ENCODE data around the gene POU3F2.

Gene POU3F2

DNA sequence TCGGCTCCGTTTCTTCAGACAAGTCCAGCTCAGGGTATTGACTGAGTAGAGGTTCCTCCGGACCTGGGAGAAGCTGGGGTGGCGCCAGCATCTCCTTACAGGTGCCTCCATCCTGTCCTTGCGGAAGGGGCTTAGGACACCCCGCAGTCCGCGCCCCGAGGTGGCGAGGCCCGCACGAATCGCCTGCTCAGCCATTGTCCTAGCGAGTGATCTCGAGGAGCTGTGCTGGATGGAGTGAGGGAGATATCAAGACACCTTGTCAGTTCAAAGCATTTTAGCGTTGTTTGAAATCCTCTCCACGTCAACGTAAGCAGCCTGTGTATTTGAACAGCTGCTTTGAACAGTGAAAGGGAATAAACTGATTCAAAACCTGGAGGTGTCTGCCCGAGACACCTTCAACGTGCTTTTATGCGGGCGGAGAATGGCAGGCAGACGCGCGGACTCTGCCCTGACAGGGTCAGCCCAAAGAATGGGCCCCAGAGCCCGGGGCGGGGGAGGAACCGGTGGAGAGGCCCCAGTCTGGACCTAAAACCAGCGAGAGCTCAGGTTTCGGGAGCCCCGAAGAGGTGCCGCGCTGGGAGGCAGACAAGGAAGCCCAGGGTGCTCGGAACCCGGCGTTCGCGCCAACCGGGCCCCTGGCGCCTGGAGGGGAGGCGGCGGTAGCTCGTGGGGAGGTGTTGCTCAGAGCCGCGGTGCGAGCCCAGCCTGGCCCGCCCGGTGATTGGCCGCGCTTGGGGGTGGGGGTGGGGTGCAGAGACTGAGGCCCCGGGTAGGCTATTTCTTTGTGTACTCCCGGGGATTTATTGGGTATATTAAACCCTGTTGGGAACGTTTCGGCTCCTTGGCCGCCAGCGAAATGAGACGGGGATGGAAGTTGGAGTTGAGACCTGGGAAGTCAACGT, 3.1 kb upstream of the POU3F2 start:
- no peak for DNase-seq (ENCODE audit: low read depth)

DNA sequence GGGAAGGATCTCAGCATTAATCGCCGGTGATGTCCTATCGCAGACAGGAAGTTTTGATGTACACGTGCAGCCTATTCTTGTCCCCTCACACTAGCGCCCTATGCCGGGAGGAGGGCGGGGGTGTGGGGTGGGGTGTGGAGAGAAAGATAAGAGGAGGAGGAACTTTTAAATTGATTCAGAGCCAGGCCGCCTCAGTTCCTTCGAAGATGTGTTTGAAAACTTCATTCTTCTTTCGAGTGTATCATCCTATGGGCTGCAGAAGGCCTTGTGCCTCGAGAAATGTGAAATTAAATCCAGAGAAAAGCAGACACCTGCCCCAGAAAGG, 2.5 kb upstream of the POU3F2 start:
- DNase-seq (ENCODE audit: low read depth): no peak

GRCh38 chr6:98832284-98833056, 1.9 kb upstream of the POU3F2 start:
- peak; percentile 13 for DNase-seq (ENCODE audit: low read depth)

- DNase-seq (ENCODE audit: low read depth): no peak
These were observed 1.4 kb upstream of the POU3F2 start for GRCh38 chr6:98833057-98833306.

DNA sequence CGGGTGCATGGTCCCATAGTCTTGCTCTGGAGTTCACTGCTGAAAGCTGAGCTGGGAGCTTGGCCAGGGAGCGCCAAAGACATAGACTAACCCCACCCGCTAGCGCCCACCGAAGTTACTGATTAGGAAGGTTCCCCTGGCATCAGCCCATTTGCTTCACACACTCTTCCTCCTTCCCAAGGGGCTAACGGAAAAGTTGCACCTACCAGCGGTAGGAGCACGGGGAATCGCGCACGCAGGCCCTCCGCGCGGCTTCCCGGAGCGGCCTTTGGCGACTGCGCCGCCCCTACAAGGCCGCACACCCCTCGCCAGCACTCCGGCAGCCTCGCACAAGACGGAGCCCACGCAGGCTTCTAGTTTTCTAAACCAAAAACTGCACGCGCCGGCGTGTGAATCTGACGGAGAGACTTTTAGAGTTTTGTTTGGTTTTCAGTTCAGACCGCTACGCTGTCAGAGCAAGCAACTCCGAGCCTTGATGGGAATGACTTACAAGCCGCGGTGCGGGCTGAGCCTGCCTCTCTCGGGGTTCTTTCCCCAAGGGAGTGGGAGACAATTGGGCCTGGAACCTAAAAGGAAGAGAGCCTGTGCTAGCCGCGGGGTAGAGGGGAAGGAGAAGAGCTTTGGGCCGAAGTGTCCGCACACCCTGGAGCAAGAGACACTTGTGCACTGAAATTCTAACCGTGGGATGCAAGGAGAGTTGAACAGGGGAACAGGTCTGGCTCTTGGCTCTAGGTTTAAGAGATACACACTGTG, 891 bp upstream of the POU3F2 start:
- DNase-seq (ENCODE audit: low read depth): no peak

GRCh38 chr6:98835149-98836024, 1.0 kb downstream of the POU3F2 start:
- DNase-seq (ENCODE audit: low read depth): no peak

- no peak for DNase-seq (ENCODE audit: low read depth)
These were observed 1.9 kb downstream of the POU3F2 start for GRCh38 chr6:98836025-98836961.

GRCh38 chr6:98836962-98837944, 2.9 kb downstream of the POU3F2 start:
- no peak for DNase-seq (ENCODE audit: low read depth)

DNA sequence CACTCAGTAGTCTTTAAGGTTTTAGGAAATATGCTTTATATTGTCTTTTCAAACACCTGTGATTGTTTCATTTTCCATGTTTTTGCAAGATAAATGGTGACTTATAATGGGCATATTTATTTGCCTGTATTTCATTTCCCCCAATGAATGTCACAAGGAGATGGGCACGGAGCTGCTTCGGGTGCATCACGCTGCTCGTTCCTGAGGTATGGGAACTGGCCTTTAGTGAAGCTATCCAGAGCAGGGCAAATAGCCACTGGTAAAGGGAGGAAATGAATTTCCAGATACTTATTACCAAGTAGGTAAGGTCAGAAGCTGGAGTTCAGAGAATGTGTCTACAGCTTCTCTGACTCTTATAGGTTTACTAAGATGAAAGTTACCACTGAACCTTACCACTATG, 3.7 kb downstream of the POU3F2 start:
- no peak for DNase-seq (ENCODE audit: low read depth)

DNA sequence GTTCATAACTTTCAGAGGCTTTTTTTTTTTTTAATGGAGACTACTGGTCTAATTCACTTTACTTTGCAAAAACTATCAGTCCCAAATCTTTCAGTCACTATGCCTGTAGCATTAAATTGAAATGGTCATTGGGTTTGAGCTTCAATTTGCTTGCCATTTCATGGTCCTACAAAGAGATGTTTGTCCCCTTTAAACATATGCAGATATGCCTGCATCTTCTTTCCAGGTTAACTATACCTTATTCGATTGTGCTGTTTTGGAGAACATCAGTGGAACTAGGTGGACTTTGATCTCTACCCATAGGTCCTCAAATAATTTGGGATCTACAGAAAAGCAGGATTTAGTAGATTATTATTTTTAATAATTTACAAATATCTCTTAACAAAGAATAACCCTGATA, 4.6 kb downstream of the POU3F2 start:
- no peak for DNase-seq (ENCODE audit: low read depth)

DNA sequence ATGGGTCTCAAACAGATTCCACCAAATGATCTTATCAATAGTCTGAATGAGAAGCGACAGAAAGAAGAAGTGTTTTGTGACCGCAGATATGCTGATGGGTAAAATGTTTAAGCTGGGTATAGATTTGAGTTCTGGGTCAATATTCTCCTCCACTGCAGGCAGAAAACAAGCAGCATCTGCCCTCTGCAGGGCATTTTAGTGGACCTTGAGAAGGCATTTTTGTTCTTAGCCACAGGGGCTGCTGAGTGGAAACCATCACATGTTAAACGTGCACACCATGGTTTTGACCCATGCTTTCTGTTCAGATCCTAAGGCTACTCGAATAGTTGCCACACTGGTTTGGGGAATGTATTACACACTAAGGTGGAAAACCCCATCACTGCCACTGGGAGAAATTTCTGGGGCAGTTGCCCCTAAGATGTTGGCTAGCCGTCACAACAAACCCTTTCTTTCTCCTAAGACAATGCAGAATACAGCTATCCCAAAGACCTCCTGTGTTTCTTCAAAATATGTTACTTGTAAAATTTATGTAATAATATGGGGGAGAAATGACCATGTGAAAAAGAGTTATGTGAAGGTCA, 5.5 kb downstream of the POU3F2 start:
- DNase-seq (ENCODE audit: low read depth): no peak

DNA sequence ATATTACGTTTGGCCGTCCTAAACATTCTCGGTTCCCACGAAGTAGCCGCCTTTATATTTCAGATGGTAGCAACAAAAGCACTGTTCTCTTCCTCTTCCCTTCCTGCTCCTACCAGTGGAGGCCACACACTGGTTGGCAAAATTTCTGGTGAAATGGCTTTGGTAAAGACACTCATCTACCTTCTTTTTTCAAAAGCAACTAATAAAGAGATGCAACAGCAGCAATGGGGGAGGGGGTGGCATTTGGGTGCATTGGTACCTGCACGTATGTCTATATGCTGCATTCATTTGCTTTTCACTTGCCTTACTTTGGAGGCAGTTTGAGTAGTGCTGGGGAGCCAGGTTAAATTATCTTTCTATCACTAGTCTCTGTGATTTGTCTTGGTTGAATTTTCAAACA, 6.0 kb downstream of the POU3F2 start:
- no peak for DNase-seq (ENCODE audit: low read depth)

DNA sequence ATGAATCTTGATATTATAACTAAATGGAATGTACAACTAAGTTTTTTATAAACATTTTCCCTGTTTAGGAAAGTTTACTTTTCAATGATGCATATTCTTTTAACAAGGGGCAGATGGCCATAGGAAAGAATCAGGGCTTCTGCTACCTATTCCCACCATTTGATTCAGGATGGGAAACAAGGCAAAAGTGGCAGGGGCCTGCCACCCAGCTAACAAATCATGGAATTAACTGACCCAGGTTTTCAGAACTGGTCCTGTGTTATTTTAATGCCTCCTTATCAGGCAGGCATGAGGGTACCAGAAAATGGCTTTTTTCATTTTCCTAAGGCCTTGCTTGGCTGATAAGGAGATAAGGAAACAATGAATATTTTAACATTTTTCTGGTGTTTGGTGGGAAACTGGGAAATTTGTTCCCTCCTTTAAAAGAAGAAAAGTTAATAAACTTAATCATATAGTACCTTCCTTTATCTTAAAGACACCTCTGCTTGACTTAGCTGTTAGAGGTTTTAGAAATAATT, 6.7 kb downstream of the POU3F2 start:
- DNase-seq (ENCODE audit: low read depth): no peak

DNA sequence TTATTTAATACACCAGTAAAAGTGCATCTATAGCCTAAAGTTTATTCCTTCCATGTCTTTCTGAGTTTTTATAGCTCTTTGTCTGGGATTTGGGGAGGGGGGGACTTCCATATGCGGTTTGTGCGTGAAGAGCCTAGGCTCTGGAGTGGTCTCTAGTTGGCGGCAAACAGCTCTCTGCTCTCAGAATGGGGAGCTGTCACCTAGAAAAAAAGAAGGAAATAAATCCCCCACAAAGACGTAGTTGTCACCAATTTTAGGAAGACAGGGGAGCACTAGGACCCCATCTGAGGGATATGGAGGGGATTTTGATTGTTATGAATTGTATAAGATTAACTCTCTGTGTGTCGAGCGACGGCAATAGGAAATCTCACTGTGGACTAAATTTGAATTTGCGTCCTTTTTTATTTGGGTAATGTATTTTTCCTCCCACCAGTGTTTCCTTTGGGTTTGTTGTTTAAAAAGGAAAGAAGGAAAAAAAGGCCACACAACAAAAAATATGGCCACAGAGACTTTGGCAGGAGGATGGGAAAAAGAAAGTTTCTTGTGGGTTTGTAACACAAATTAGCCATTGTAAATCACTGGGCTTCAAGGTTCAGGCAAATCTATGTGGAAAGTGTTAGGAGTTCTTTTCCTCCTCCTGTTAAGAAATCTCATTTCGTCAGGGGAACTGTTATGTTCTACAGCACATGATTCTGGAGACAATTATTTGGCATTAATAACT, 7.4 kb downstream of the POU3F2 start:
- DNase-seq (ENCODE audit: low read depth): no peak

DNA sequence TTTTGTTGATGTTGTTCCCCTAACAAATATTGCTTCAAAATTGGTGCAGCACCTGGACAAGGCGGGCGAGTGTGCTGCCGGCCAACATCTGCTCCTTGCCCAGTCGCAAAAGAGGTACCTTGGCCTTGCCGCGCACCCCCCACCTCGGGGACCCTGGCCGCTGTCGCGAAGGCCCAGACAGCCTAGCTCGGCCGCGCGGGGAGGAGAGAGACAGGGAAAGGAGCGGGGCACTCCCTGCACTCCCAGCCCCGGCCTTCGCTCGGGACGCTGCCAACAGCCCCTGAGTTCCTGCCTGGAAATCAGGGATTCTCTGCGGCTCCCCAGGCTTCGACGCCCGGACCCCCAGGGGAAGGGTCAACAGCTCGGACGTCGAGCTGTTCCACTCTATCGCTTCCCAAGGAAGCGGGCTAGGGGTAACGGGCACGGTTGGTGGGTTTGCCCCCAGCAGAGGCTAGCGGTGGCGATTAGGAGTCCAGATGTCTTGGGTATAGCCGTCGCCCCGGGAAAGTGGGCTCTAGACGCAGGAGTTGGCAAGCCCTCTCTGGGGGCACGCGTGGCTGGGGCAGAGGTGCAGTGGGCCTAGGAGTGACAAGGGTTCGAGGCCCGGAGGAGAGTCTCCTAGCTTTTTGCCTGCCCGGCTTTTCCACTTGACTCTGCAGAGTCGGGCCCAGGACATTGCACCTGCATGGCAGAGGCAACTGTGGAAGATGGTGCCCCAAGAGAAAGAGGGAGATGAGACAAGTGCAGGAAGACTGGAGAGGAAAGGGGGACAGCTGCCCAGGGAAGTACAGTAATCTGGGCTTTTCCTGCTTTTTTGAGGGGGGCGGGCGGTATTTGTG, 8.2 kb downstream of the POU3F2 start:
- no peak for DNase-seq (ENCODE audit: low read depth)

- DNase-seq (ENCODE audit: low read depth): no peak
These were observed 9.2 kb downstream of the POU3F2 start for GRCh38 chr6:98843271-98844243.
